K562 (cell line): ENCODE results near the gene SPAG16. TPM values are rescaled to one million over a fixed set of nuclear protein-coding genes. Genes with fewer than 3 reads are reported as not detected.

Experiments used
- ATAC-seq: fragments of 200-7000 bp; cut with Tn5 transposase; 3 replicates; pipeline ENCODE4 v1.9.1; 2020; ENCODE audit warnings: moderate library complexity
- BruUV-seq: library from RNA; stranded (reverse); fragments of 400-500 nt; replicated peaks from 2 replicates; lab custom pipeline; 2021; lab: Mats Ljungman, UMichigan
- CTCF ChIA-PET: fragments of 300-600 bp; formaldehyde crosslinking; extraction: SDS; loops from one replicate; lab custom pipeline; 2021; ENCODE audit warnings: low intra/inter-chr PET ratio; lab: Yijun Ruan, JAX
- POLR2A ChIA-PET: fragments of 300-600, 350-650 bp; sonication (Branson Sonifier 250); formaldehyde crosslinking; extraction: SDS; loops from one replicate; lab custom pipeline; 2021; ENCODE audit warnings: antibody characterized with exemption, inconsistent platforms; lab: Yijun Ruan, JAX
- DNase-seq, 4 experiments: peaks; one replicate each; pipeline versions ENCODE4 v3.0.0 to v3.0.0-alpha.2; 2011 to 2018; ENCODE audit warnings: low spot score in 3 of 4, mixed read lengths in 3 of 4; ENCODE audit errors: extremely low read depth in 1 of 4
- FAIRE-seq: peaks from 2 replicates; lab custom pipeline; 2011; peaks lifted over from hg19 to GRCh38; lab: Jason Lieb, UNC
- H2AFZ ChIP-seq: 2 replicates; pipeline ENCODE4 v1.6.0; 2011; ENCODE audit warnings: low read depth, low read length, control low read depth, inconsistent platforms
- H3K27ac ChIP-seq: fragments of 200-600 bp; 3 replicates; pipeline ENCODE4 v1.8.0; 2011; ENCODE audit warnings: low read depth, mild to moderate bottlenecking, control low read depth, inconsistent platforms, low read length, moderate library complexity, mixed read lengths; ENCODE audit errors: extremely low read depth
- H3K27me3 ChIP-seq, 2 experiments: fragments of 300-600 bp in 1 of 2; 2 replicates in 1 of 2; 3 replicates in 1 of 2; pipeline versions ENCODE4 v1.6.0 to v1.8.0; 2011; ENCODE audit warnings: inconsistent platforms in 2 of 2, low read length in 2 of 2, mild to moderate bottlenecking in 1 of 2, mixed read lengths in 1 of 2, moderate library complexity in 1 of 2; ENCODE audit not compliant: control insufficient read depth in 2 of 2, insufficient read depth in 2 of 2
- H3K36me3 ChIP-seq: fragments of 300-600 bp; 3 replicates; pipeline ENCODE4 v1.8.0; 2011; ENCODE audit warnings: mild to moderate bottlenecking, low read length, inconsistent platforms; ENCODE audit not compliant: control insufficient read depth, insufficient read depth
- H3K4me1 ChIP-seq, 2 experiments: fragments of 200-600 bp in 1 of 2; replicated peaks in 1 of 2; 2 replicates in 1 of 2; 3 replicates in 1 of 2; pipeline versions ENCODE4 v1.5.1 to v1.8.0; 2011; ENCODE audit warnings: inconsistent platforms in 2 of 2, low read length in 2 of 2, mild to moderate bottlenecking in 1 of 2, mixed read lengths in 1 of 2, moderate library complexity in 1 of 2; ENCODE audit not compliant: control insufficient read depth in 2 of 2, insufficient read depth in 2 of 2
- H3K4me2 ChIP-seq: 2 replicates; pipeline ENCODE4 v1.6.1; 2011; ENCODE audit warnings: low read length, control low read depth, inconsistent platforms, mixed read lengths; ENCODE audit not compliant: insufficient read depth
- H3K4me3 ChIP-seq: fragments of 200-600 bp; sonication (generic), shearing (Covaris generic); 2 replicates; pipeline ENCODE4 v1.5.1; 2016; ENCODE audit warnings: control low read depth, inconsistent platforms
- H3K79me2 ChIP-seq: fragments of 200-600 bp; 3 replicates; pipeline ENCODE4 v1.8.0; 2011; ENCODE audit warnings: low read length, inconsistent platforms; ENCODE audit not compliant: control insufficient read depth, insufficient read depth
- H3K9ac ChIP-seq, 2 experiments: 2 replicates each; pipeline versions ENCODE4 v1.6.0 to v1.6.1; 2011; ENCODE audit warnings: low read depth in 2 of 2, low read length in 2 of 2, control low read depth in 1 of 2, inconsistent platforms in 1 of 2, mild to moderate bottlenecking in 1 of 2, mixed read lengths in 1 of 2; ENCODE audit not compliant: insufficient read depth in 1 of 2
- H3K9me1 ChIP-seq: one replicate; pipeline ENCODE4 v1.6.0; 2011; ENCODE audit warnings: inconsistent platforms, mild to moderate bottlenecking, low read length, moderate library complexity; ENCODE audit not compliant: control insufficient read depth, insufficient read depth
- H3K9me3 ChIP-seq: replicated peaks from 2 replicates; pipeline ENCODE4 v1.5.1; 2011; ENCODE audit warnings: low read depth, low read length, inconsistent platforms; ENCODE audit not compliant: control insufficient read depth, insufficient read depth
- H4K20me1 ChIP-seq: replicated peaks from 2 replicates; pipeline ENCODE4 v1.6.1; 2011; ENCODE audit warnings: low read length, inconsistent platforms, mixed read lengths; ENCODE audit not compliant: control insufficient read depth, insufficient read depth
- FOSL1 ChIP-seq: fragments of 200-800 bp; sonication (Bioruptor generic); conservative IDR thresholded peaks from 2 replicates; pipeline ENCODE4 v1.6.1; 2016; ENCODE audit warnings: missing genetic modification characterization, missing compliant biosample characterization
- POLR2AphosphoS2 ChIP-seq: IDR thresholded peaks from 2 replicates; pipeline ENCODE4 v1.6.1; 2012; ENCODE audit warnings: low read length, improper control_type of control experiment
- ZNF395 ChIP-seq: fragments of 200-800 bp; sonication (Bioruptor generic); IDR thresholded peaks from 2 replicates; pipeline ENCODE4 v1.6.1; 2017; ENCODE audit warnings: missing genetic modification characterization, missing compliant biosample characterization
- WGBS: fragments of 100-300 bp; shearing (Covaris generic); methylation state at CpG from one replicate; pipeline ENCODE4 v1.1.6; 2016; ENCODE audit warnings: low coverage, mixed read lengths; ENCODE audit not compliant: insufficient coverage; ENCODE audit errors: missing lambda C conversion rate; 5-methylcytosine and 5-hydroxymethylcytosine counted together
- in situ Hi-C: fragments of 300-500 bp; cut with MboI; formaldehyde crosslinking; loops from 4 replicates; pipeline ENCODE4 v1.15.0; 2018; ENCODE audit warnings: inconsistent platforms, mixed read lengths
- intact Hi-C: fragments of 100-400 bp; cut with micrococcal nuclease; formaldehyde crosslinking; loops from 2 replicates; pipeline ENCODE4 v1.14.2; 2022
- polyA plus RNA-seq, 8 experiments: library from polyadenylated mRNA; depleted of rRNA in 4 of 8; stranded (reverse) in 5 of 8; unstranded in 3 of 8; fragments of >200 nt; fragmentation: Nextera tagmentation in 2 of 8; fragmentation: Illumina TruSeq in 1 of 8; extraction: Ambion mirVana in 2 of 8; extraction: Trizol in 1 of 8; gene quantifications; 2 replicates each; pipeline versions ENCODE4 v1.2.1 to v1.2.3, GENCODE V29; 2011 to 2014; ENCODE audit warnings: inconsistent platforms in 1 of 8, missing spikeins in 1 of 8
- total RNA-seq, 7 experiments: library from RNA; depleted of rRNA in 6 of 7; stranded (reverse); fragments of >200 nt in 6 of 7; fragmentation: Illumina TruSeq in 2 of 7; extraction: Trizol in 2 of 7; gene quantifications; 2 replicates each; pipeline versions ENCODE4 v1.2.1 to v1.2.3, GENCODE V29; 2011 to 2021; ENCODE audit warnings: low replicate concordance in 1 of 7
- TF ChIP-seq, protein P1 (sequence below): sonication (generic); formaldehyde crosslinking; IDR thresholded peaks from 2 replicates; pipeline ENCODE4 v1.8.0; 2022; ENCODE audit warnings: mild to moderate bottlenecking, missing genetic modification reagents
- TF ChIP-seq, protein P2 (sequence below), 3 experiments: IDR thresholded peaks in 2 of 3; conservative IDR thresholded peaks in 1 of 3; 2 replicates each; pipeline ENCODE4 v1.5.1; 2011 to 2012; ENCODE audit warnings: low read length in 3 of 3, mild to moderate bottlenecking in 3 of 3, control low read depth in 2 of 3, improper control_type of control experiment in 1 of 3, inconsistent platforms in 1 of 3, low read depth in 1 of 3, mixed read lengths in 1 of 3, moderate library complexity in 1 of 3; ENCODE audit not compliant: insufficient read depth in 2 of 3
- TF ChIP-seq, protein P3 (sequence below): sonication (generic); formaldehyde crosslinking; IDR thresholded peaks from 2 replicates; pipeline ENCODE4 v1.9.0; 2022; ENCODE audit warnings: mild to moderate bottlenecking, missing genetic modification reagents

Gene SPAG16
- total and polyA plus RNA-seq, 9 of the 15 experiments (the other 6 are each of a cell fraction or from before 2014, with no cell fraction given) = 0.98 to 5.9 (median 3.5) TPM

DNA sequence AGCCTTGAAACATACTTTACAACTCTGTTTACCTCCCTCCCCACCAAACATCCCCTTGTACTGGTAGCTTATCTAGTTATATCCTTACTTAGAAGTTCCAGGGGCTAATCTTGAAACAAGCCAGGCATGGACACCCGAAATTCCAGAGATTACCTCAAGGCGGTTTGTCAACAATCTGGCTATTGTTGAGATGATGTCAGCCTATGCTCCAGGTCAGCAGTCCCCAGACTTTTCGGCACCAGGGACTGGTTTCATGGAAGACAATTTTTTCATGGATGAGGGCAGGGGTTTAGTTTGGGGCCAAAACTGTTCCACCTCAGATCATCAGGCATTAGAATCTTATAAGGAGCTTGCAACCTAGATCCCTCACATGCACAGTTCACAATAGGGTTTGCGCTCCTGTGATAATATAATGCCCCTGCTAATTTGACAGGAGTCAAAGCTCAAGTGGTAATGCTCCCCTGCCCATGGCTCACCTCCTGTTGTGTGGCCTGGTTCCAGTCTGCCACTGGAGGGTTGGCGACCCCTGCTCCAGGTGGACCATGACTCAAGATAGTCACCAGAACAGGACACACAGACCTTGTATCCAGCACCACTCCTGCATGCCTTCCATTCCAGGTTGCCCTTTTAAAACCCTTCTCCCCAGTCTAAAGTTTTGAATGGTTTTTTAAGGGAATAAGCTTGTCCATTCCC is 171.2 kb downstream of the SPAG16 start:
- no peaks in the 10 kb centered on the region for H3K9me1 ChIP-seq
- ATAC-seq (no peak), FAIRE-seq (no peak), DNase-seq (no peak)
- no peaks in the 10 kb centered on the region for H3K9me3 ChIP-seq
- H3K4me1 ChIP-seq = no peaks in the 10 kb centered on the region
- H3K9ac ChIP-seq = no peak overlapping the region
- no peaks in the 10 kb centered on the region for H3K79me2 ChIP-seq
- H3K4me2 ChIP-seq = no peak overlapping the region
- no peak overlapping the region for H3K4me3 ChIP-seq
- POLR2A ChIA-PET = no interaction called here
- BruUV-seq = no TSS peak
- H3K27ac ChIP-seq = no peak overlapping the region
- H3K36me3 ChIP-seq = no peaks in the 10 kb centered on the region
- WGBS = 0% methylated on average over 5 of the region's 5 CpGs
- H3K27me3 ChIP-seq = no peaks in the 10 kb centered on the region
- in situ Hi-C loops = no loop called here
- intact Hi-C loops = no loop called here
- H4K20me1 ChIP-seq = no peaks in the 10 kb centered on the region
- no peak overlapping the region for H2AFZ ChIP-seq
- CTCF ChIA-PET = no interaction called here
- TF ChIP-seq, protein P1, sequence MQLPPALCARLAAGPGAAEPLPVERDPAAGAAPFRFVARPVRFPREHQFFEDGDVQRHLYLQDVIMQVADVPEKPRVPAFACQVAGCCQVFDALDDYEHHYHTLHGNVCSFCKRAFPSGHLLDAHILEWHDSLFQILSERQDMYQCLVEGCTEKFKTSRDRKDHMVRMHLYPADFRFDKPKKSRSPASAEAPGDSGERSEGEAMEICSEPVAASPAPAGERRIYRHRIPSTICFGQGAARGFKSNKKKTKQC (CRISPR knock-in tag) = no peak
- TF ChIP-seq FOSL1 (tag) (no peak), ZNF395 (CRISPR knock-in tag) (no peak), POLR2AphosphoS2 (no peak)
- TF ChIP-seq, protein P2, sequence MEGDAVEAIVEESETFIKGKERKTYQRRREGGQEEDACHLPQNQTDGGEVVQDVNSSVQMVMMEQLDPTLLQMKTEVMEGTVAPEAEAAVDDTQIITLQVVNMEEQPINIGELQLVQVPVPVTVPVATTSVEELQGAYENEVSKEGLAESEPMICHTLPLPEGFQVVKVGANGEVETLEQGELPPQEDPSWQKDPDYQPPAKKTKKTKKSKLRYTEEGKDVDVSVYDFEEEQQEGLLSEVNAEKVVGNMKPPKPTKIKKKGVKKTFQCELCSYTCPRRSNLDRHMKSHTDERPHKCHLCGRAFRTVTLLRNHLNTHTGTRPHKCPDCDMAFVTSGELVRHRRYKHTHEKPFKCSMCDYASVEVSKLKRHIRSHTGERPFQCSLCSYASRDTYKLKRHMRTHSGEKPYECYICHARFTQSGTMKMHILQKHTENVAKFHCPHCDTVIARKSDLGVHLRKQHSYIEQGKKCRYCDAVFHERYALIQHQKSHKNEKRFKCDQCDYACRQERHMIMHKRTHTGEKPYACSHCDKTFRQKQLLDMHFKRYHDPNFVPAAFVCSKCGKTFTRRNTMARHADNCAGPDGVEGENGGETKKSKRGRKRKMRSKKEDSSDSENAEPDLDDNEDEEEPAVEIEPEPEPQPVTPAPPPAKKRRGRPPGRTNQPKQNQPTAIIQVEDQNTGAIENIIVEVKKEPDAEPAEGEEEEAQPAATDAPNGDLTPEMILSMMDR (IDR thresholded peaks at IDR 0.05 in 2 of 3, conservative IDR thresholded peaks at IDR 0.05 in 1 of 3; ENCODE audit: insufficient read depth in 2 of 3, low read depth in 1 of 3, low read length in 3 of 3) = no peak
- TF ChIP-seq, protein P3, sequence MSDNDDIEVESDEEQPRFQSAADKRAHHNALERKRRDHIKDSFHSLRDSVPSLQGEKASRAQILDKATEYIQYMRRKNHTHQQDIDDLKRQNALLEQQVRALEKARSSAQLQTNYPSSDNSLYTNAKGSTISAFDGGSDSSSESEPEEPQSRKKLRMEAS (CRISPR knock-in tag) = no peak
- TF ChIP-seq, all 486 proteins: peak for 0
